HEK293 (cell line): ENCODE data around the gene SIL1.
A peak's percentile ranks its signal among the peaks of the same experiment; 100 is the strongest.

Experiments
- CTCF ChIA-PET: fragments of 350-600 bp; formaldehyde crosslinking; extraction: SDS; loops from one replicate; lab custom pipeline; 2021; ENCODE audit warnings: antibody characterized with exemption; lab: Yijun Ruan, JAX
- POLR2A ChIA-PET: fragments of 300-600 bp; formaldehyde crosslinking; extraction: SDS; loops from one replicate; lab custom pipeline; 2020; ENCODE audit warnings: antibody characterized with exemption, inconsistent platforms; lab: Yijun Ruan, JAX
- H3K27ac ChIP-seq: fragments of 200-500 bp; sonication (Bioruptor generic); 2 replicates; pipeline ENCODE4 v1.5.1; 2014; ENCODE audit warnings: low read depth, low read length, control low read depth, inconsistent platforms; ENCODE audit errors: extremely low read depth
- H3K36me3 ChIP-seq, 2 experiments: fragments of 200-500 bp in 1 of 2; sonication (Bioruptor generic) in 1 of 2; 1 replicate in 1 of 2; 2 replicates in 1 of 2; pipeline ENCODE4 v1.5.1; 2014 to 2017; ENCODE audit warnings: inconsistent platforms in 2 of 2, low read length in 2 of 2; ENCODE audit not compliant: control insufficient read depth in 2 of 2, insufficient read depth in 1 of 2
- H3K4me1 ChIP-seq: fragments of 200-500 bp; sonication (Bioruptor generic); 2 replicates; pipeline ENCODE4 v1.5.1; 2014; ENCODE audit warnings: mild to moderate bottlenecking, low read length, inconsistent platforms; ENCODE audit not compliant: control insufficient read depth, insufficient read depth
- H3K4me3 ChIP-seq: 2 replicates; pipeline ENCODE4 v1.5.1; 2011; ENCODE audit warnings: low read depth, mild to moderate bottlenecking, control low read depth, low read length, moderate library complexity
- H3K9me3 ChIP-seq: fragments of 200-500 bp; sonication (Bioruptor generic); 2 replicates; pipeline ENCODE4 v1.5.1; 2014; ENCODE audit warnings: low read depth, low read length, inconsistent platforms; ENCODE audit not compliant: control insufficient read depth, insufficient read depth
- MYNN ChIP-seq: fragments of 450-650 bp; formaldehyde crosslinking; IDR thresholded peaks from 2 replicates; pipeline ENCODE4 v1.5.1; 2016; ENCODE audit warnings: missing biosample characterization, missing genetic modification characterization, borderline replicate concordance
- REPIN1 ChIP-seq: fragments of 450-650 bp; formaldehyde crosslinking; IDR thresholded peaks from 2 replicates; pipeline ENCODE4 v1.5.1; 2017; ENCODE audit warnings: missing biosample characterization, missing genetic modification characterization, low read depth
- ZFP41 ChIP-seq: fragments of 450-650 bp; formaldehyde crosslinking; IDR thresholded peaks from 2 replicates; pipeline ENCODE4 v1.5.1; 2016; ENCODE audit warnings: missing biosample characterization, missing genetic modification characterization, borderline replicate concordance
- ZNF114 ChIP-seq: fragments of 450-650 bp; formaldehyde crosslinking; IDR thresholded peaks from 2 replicates; pipeline ENCODE4 v1.5.0; 2017; ENCODE audit warnings: missing biosample characterization, missing genetic modification characterization
- ZNF155 ChIP-seq: fragments of 450-650 bp; formaldehyde crosslinking; IDR thresholded peaks from 2 replicates; pipeline ENCODE4 v1.5.1; 2016; ENCODE audit warnings: missing biosample characterization, missing genetic modification characterization
- ZNF169 ChIP-seq: fragments of 450-650 bp; formaldehyde crosslinking; IDR thresholded peaks from 2 replicates; pipeline ENCODE4 v1.5.1; 2016; ENCODE audit warnings: missing biosample characterization, missing genetic modification characterization
- ZNF600 ChIP-seq: fragments of 450-650 bp; formaldehyde crosslinking; IDR thresholded peaks from 2 replicates; pipeline ENCODE4 v1.5.1; 2016; ENCODE audit warnings: missing biosample characterization, missing genetic modification characterization
- ZNF768 ChIP-seq: fragments of 450-650 bp; formaldehyde crosslinking; IDR thresholded peaks from 2 replicates; pipeline ENCODE4 v1.5.1; 2018; ENCODE audit warnings: missing biosample characterization, mild to moderate bottlenecking, missing genetic modification characterization
- TF ChIP-seq, protein P1 (sequence below): sonication (generic); formaldehyde crosslinking; IDR thresholded peaks from 2 replicates; pipeline ENCODE4 v1.8.1; 2022; ENCODE audit warnings: mild to moderate bottlenecking, moderate library complexity, missing genetic modification reagents
- TF ChIP-seq, protein P2 (sequence below): fragments of 450-650 bp; formaldehyde crosslinking; IDR thresholded peaks from 2 replicates; pipeline ENCODE4 v1.5.1; 2017; ENCODE audit warnings: missing biosample characterization, missing genetic modification characterization
- TF ChIP-seq, protein P3 (sequence below): fragments of 450-650 bp; formaldehyde crosslinking; IDR thresholded peaks from 2 replicates; pipeline ENCODE4 v1.5.1; 2016; ENCODE audit warnings: missing biosample characterization, missing genetic modification characterization
- TF ChIP-seq, protein P4 (sequence below): fragments of 450-650 bp; formaldehyde crosslinking; IDR thresholded peaks from 2 replicates; pipeline ENCODE4 v1.5.1; 2016; ENCODE audit warnings: missing biosample characterization, missing genetic modification characterization
- TF ChIP-seq, protein P5 (sequence below): fragments of 450-650 bp; formaldehyde crosslinking; IDR thresholded peaks from 2 replicates; pipeline ENCODE4 v1.5.1; 2017; ENCODE audit warnings: missing biosample characterization, missing genetic modification characterization

The SIL1 gene

DNA sequence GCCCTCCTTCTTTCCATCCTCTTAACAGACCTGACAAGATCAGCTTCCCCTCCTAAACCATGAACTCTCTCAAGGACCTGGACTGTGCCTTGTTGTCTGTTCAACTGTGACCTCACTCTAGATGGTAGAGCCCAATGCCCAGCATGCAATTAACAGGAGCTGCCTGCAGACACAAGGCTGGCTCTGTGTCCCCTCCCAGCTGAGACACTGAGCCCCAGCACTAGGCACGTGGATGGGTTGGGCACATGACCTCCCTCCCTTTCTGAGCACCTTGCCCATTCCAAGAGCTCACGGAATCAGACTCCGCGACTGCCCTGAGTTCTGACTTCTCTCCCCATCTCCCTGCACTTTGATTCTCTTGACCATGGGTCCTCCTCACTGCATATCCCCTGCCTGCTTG is 229.6 kb downstream of the SIL1 start (continued):
- TF ChIP-seq, protein P1, sequence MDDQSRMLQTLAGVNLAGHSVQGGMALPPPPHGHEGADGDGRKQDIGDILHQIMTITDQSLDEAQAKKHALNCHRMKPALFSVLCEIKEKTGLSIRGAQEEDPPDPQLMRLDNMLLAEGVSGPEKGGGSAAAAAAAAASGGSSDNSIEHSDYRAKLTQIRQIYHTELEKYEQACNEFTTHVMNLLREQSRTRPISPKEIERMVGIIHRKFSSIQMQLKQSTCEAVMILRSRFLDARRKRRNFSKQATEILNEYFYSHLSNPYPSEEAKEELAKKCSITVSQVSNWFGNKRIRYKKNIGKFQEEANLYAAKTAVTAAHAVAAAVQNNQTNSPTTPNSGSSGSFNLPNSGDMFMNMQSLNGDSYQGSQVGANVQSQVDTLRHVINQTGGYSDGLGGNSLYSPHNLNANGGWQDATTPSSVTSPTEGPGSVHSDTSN (CRISPR knock-in tag), result no peak
- no peak for TF ChIP-seq MYNN

DNA sequence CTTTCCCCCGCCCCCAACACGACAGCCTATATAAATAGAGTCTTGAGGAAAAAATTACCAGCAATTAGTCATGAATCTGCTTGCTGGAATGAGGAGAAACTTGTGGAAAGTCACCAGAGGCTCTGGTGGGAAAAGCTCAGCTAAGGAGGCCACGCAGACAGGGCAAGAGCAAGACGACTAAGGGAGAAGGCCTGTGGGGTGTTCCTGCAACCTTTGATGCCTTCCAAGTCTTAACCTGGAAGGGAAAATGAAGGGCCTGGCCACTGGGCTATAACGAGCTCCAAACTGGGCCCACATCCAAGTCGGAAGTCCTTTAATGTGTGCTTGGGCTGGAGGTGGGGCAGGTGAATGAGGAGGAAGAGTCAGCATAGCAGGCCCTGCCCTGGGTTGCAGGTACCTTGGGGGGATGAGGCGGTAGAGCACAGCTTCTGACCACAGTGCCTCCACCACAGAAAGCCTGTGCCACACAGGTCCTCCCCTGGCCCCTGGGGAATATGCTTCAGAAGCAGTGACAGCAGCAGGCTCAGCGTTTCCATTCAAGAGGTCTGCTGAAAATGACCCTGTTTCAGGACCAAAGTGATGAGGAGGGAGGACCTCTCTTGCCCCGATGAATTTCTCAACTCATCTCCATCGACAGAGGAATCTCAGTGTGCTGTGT is 230.2 kb downstream of the SIL1 start:
- Histone ChIP-seq H3K27ac (no peak overlapping the region), H3K9me3 (no peaks in the 10 kb centered on the region), H3K4me1 (no peaks in the 10 kb centered on the region; the same call in 1 of the 2 replicates), H3K4me3 (no peak overlapping the region), H3K36me3 (no peaks in the 10 kb centered on the region)
- POLR2A ChIA-PET, result no interaction called here
- CTCF ChIA-PET, result no interaction called here
- 0 out of 2 replicates have a peak, but pooled peaks have one; percentile 14 for TF ChIP-seq ZNF600
- no peak for TF ChIP-seq ZNF169 (tag by site-specific recombination)

DNA sequence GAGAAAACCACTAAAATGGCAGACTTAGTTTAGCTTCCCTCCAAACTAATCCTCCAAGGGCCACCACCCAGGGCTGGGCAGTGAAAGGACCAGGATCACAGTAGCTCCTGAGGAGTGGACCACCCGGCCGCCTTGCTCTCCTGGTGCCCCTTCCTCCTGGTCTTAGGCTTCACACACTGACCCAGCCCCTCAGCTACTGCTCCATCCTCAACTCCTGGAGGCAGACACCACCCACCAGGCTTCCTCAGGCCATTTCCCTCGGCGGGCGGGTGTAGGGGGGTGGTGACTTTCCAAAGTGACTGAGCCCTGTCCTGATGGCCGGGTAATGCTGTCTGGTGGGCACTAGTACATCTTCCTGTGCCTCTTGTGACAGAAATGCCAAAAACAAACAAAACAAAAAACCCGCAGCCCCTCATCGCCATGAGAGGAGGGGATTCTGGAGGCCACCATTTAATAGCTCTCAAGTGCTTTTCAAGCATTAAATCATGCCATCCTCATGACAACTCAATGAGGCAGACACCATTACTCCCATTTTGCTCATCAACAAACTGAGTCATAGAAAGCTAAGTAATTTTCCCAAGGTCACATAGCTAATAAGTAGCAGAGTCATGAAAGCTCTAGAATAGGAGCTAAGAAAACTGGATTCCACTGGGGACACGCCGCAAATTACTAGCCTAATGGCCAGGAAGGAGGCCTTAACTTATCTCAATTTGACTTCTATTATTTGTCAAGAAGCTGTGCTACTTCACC is 231.8 kb downstream of the SIL1 start:
- TF ChIP-seq, protein P2, sequence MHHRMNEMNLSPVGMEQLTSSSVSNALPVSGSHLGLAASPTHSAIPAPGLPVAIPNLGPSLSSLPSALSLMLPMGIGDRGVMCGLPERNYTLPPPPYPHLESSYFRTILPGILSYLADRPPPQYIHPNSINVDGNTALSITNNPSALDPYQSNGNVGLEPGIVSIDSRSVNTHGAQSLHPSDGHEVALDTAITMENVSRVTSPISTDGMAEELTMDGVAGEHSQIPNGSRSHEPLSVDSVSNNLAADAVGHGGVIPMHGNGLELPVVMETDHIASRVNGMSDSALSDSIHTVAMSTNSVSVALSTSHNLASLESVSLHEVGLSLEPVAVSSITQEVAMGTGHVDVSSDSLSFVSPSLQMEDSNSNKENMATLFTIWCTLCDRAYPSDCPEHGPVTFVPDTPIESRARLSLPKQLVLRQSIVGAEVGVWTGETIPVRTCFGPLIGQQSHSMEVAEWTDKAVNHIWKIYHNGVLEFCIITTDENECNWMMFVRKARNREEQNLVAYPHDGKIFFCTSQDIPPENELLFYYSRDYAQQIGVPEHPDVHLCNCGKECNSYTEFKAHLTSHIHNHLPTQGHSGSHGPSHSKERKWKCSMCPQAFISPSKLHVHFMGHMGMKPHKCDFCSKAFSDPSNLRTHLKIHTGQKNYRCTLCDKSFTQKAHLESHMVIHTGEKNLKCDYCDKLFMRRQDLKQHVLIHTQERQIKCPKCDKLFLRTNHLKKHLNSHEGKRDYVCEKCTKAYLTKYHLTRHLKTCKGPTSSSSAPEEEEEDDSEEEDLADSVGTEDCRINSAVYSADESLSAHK (tag by site-specific recombination), result no peak
- TF ChIP-seq, all 188 proteins: peak for 0

DNA sequence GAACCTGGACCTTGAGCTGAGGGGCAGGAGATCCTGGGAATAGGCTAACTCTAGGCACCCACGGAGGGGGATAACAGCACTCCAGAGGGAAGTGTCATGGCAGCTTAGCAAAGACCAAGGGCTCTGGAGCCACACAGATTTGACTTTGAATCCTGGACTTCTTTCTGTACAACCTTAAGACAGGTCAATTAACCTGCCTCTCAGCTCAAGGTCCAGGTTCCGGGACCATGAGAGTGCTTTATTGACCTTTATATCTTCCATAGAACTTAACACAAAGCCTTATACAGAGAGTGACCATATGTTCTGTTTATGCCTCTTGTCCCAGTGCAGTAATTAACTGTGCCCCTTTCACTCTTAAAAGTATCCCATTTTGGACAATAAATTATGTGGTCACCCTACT is 232.5 kb downstream of the SIL1 start:
- Histone ChIP-seq H3K4me3 (no peak overlapping the region), H3K27ac (no peak overlapping the region), H3K4me1 (no peaks in the 10 kb centered on the region; the same call in 1 of the 2 replicates), H3K9me3 (no peaks in the 10 kb centered on the region), H3K36me3 (no peaks in the 10 kb centered on the region)
- ChIA-PET CTCF (interaction anchor here (1.0 to 1.4 kb wide), 3 partner anchors 9 to 11 kb away, joined by 3 to 5 read pairs (median 4); no protein-coding TSS in a partner anchor), POLR2A (no interaction called here)
- TF ChIP-seq, protein P3, sequence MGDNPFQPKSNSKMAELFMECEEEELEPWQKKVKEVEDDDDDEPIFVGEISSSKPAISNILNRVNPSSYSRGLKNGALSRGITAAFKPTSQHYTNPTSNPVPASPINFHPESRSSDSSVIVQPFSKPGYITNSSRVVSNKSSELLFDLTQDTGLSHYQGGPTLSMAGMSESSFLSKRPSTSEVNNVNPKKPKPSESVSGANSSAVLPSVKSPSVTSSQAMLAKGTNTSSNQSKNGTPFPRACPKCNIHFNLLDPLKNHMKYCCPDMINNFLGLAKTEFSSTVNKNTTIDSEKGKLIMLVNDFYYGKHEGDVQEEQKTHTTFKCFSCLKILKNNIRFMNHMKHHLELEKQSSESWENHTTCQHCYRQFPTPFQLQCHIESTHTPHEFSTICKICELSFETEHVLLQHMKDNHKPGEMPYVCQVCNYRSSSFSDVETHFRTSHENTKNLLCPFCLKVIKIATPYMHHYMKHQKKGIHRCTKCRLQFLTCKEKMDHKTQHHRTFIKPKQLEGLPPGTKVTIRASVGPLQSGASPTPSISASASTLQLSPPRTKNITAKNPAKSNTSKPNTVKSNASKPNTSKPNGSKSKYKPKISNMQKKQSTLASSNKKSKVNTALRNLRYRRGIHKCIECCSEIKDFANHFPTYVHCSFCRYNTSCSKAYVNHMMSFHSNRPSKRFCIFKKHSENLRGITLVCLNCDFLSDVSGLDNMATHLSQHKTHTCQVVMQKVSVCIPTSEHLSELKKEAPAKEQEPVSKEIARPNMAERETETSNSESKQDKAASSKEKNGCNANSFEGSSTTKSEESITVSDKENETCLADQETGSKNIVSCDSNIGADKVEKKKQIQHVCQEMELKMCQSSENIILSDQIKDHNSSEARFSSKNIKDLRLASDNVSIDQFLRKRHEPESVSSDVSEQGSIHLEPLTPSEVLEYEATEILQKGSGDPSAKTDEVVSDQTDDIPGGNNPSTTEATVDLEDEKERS (tag by site-specific recombination), result no peak
- TF ChIP-seq, protein P4, sequence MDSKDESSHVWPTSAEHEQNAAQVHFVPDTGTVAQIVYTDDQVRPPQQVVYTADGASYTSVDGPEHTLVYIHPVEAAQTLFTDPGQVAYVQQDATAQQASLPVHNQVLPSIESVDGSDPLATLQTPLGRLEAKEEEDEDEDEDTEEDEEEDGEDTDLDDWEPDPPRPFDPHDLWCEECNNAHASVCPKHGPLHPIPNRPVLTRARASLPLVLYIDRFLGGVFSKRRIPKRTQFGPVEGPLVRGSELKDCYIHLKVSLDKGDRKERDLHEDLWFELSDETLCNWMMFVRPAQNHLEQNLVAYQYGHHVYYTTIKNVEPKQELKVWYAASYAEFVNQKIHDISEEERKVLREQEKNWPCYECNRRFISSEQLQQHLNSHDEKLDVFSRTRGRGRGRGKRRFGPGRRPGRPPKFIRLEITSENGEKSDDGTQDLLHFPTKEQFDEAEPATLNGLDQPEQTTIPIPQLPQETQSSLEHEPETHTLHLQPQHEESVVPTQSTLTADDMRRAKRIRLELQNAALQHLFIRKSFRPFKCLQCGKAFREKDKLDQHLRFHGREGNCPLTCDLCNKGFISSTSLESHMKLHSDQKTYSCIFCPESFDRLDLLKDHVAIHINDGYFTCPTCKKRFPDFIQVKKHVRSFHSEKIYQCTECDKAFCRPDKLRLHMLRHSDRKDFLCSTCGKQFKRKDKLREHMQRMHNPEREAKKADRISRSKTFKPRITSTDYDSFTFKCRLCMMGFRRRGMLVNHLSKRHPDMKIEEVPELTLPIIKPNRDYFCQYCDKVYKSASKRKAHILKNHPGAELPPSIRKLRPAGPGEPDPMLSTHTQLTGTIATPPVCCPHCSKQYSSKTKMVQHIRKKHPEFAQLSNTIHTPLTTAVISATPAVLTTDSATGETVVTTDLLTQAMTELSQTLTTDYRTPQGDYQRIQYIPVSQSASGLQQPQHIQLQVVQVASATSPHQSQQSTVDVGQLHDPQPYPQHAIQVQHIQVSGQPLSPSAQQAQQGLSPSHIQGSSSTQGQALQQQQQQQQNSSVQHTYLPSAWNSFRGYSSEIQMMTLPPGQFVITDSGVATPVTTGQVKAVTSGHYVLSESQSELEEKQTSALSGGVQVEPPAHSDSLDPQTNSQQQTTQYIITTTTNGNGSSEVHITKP (tag by site-specific recombination), result no peak
- no peak for TF ChIP-seq ZNF768
- no peak for TF ChIP-seq ZNF155 (tag by site-specific recombination)
- TF ChIP-seq, protein P5, sequence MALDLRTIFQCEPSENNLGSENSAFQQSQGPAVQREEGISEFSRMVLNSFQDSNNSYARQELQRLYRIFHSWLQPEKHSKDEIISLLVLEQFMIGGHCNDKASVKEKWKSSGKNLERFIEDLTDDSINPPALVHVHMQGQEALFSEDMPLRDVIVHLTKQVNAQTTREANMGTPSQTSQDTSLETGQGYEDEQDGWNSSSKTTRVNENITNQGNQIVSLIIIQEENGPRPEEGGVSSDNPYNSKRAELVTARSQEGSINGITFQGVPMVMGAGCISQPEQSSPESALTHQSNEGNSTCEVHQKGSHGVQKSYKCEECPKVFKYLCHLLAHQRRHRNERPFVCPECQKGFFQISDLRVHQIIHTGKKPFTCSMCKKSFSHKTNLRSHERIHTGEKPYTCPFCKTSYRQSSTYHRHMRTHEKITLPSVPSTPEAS (tag by site-specific recombination), result no peak
- no peak for TF ChIP-seq REPIN1 (tag by site-specific recombination)
- TF ChIP-seq ZNF114 (tag by site-specific recombination), result no peak
- no peak for TF ChIP-seq ZFP41 (tag by site-specific recombination)

More for the DNA sequence above, 231.8 kb downstream of the SIL1 start:
- Histone ChIP-seq H3K4me3 (no peak overlapping the region), H3K9me3 (no peaks in the 10 kb centered on the region), H3K36me3 (no peaks in the 10 kb centered on the region), H3K4me1 (no peaks in the 10 kb centered on the region; the same call in 1 of the 2 replicates), H3K27ac (no peak overlapping the region)
- POLR2A ChIA-PET, result no interaction called here
- CTCF ChIA-PET, result interaction anchor here (1.0 to 1.4 kb wide), 3 partner anchors 10 to 11 kb away, joined by 3 to 5 read pairs (median 4); no protein-coding TSS in a partner anchor
